HepG2 (cell line): ENCODE data around the gene PCNX1.

Experiments used
- AFF4 ChIP-seq: sonication (generic); formaldehyde crosslinking; IDR thresholded peaks from 2 replicates; pipeline ENCODE4 v1.4.0; 2020; ENCODE audit warnings: missing genetic modification reagents
- BRD4 ChIP-seq: sonication (generic); formaldehyde crosslinking; IDR thresholded peaks from 2 replicates; pipeline ENCODE4 v1.4.0; 2020; ENCODE audit warnings: missing genetic modification reagents
- CEBPB ChIP-seq: IDR thresholded peaks from 2 replicates; pipeline ENCODE4 v1.6.1; 2011; ENCODE audit warnings: low read depth, low read length, improper control_type of control experiment, borderline replicate concordance
- CTCF ChIP-seq: sonication (generic); formaldehyde crosslinking; IDR thresholded peaks from 2 replicates; pipeline ENCODE4 v1.5.0; 2020; ENCODE audit warnings: mild to moderate bottlenecking, missing genetic modification reagents, moderate library complexity
- HOXA7 ChIP-seq: sonication (generic); formaldehyde crosslinking; IDR thresholded peaks from 2 replicates; pipeline ENCODE4 v1.8.1; 2022; ENCODE audit warnings: mild to moderate bottlenecking, missing genetic modification reagents, moderate library complexity
- POLR2AphosphoS5 ChIP-seq: IDR thresholded peaks from 2 replicates; pipeline ENCODE4 v1.6.1; 2012; ENCODE audit warnings: low read depth, low read length
- POLR2G ChIP-seq: fragments of 200-400 bp; formaldehyde crosslinking; IDR thresholded peaks from 2 replicates; pipeline ENCODE4 v1.6.1; 2018; ENCODE audit warnings: mild to moderate bottlenecking, low read depth, low read length, moderate library complexity
- RAD21 ChIP-seq: fragments of 450-650 bp; formaldehyde crosslinking; IDR thresholded peaks from 2 replicates; pipeline ENCODE4 v1.5.0; 2020; ENCODE audit warnings: mild to moderate bottlenecking
- RARG ChIP-seq: sonication (generic); formaldehyde crosslinking; IDR thresholded peaks from 2 replicates; pipeline ENCODE4 v1.4.0; 2020; ENCODE audit warnings: low read depth, mild to moderate bottlenecking, missing genetic modification reagents
- ZNF10 ChIP-seq: sonication (generic); formaldehyde crosslinking; IDR thresholded peaks from 2 replicates; pipeline ENCODE4 v1.4.0; 2020; ENCODE audit warnings: mild to moderate bottlenecking, low read depth, missing genetic modification reagents, borderline replicate concordance
- ZNF354B ChIP-seq: sonication (generic); formaldehyde crosslinking; IDR thresholded peaks from 2 replicates; pipeline ENCODE4 v1.8.0; 2022; ENCODE audit warnings: mild to moderate bottlenecking, missing genetic modification reagents
- ZNF644 ChIP-seq: IDR thresholded peaks from 2 replicates; pipeline ENCODE4 v1.6.1; 2016; ENCODE audit warnings: low read depth
- TF ChIP-seq, protein P1 (sequence below): IDR thresholded peaks from 2 replicates; pipeline ENCODE4 v1.6.1; 2016; ENCODE audit warnings: control low read depth
- TF ChIP-seq, protein P2 (sequence below): fragments of 450-650 bp; IDR thresholded peaks from 2 replicates; pipeline ENCODE4 v1.6.1; 2017; ENCODE audit warnings: mild to moderate bottlenecking

GRCh38 chr14:70858641-70859040 lies 48.6 kb upstream of the PCNX1 start:
- TF ChIP-seq, protein P1, sequence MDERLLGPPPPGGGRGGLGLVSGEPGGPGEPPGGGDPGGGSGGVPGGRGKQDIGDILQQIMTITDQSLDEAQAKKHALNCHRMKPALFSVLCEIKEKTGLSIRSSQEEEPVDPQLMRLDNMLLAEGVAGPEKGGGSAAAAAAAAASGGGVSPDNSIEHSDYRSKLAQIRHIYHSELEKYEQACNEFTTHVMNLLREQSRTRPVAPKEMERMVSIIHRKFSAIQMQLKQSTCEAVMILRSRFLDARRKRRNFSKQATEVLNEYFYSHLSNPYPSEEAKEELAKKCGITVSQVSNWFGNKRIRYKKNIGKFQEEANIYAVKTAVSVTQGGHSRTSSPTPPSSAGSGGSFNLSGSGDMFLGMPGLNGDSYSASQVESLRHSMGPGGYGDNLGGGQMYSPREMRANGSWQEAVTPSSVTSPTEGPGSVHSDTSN (CRISPR knock-in tag), result no peak
- no peak for TF ChIP-seq POLR2AphosphoS5
- TF ChIP-seq ZNF10 (CRISPR knock-in tag), result no peak
- TF ChIP-seq, protein P2, sequence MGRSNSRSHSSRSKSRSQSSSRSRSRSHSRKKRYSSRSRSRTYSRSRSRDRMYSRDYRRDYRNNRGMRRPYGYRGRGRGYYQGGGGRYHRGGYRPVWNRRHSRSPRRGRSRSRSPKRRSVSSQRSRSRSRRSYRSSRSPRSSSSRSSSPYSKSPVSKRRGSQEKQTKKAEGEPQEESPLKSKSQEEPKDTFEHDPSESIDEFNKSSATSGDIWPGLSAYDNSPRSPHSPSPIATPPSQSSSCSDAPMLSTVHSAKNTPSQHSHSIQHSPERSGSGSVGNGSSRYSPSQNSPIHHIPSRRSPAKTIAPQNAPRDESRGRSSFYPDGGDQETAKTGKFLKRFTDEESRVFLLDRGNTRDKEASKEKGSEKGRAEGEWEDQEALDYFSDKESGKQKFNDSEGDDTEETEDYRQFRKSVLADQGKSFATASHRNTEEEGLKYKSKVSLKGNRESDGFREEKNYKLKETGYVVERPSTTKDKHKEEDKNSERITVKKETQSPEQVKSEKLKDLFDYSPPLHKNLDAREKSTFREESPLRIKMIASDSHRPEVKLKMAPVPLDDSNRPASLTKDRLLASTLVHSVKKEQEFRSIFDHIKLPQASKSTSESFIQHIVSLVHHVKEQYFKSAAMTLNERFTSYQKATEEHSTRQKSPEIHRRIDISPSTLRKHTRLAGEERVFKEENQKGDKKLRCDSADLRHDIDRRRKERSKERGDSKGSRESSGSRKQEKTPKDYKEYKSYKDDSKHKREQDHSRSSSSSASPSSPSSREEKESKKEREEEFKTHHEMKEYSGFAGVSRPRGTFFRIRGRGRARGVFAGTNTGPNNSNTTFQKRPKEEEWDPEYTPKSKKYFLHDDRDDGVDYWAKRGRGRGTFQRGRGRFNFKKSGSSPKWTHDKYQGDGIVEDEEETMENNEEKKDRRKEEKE, result no peak
- TF ChIP-seq CTCF (CRISPR knock-in tag), result peak; percentile 38
- TF ChIP-seq CEBPB, result no peak
- no peak for TF ChIP-seq BRD4 (CRISPR knock-in tag)
- no peak for TF ChIP-seq AFF4 (CRISPR knock-in tag)
- no peak for TF ChIP-seq HOXA7 (CRISPR knock-in tag)
- TF ChIP-seq ZNF354B (CRISPR knock-in tag), result no peak
- TF ChIP-seq POLR2G, result no peak
- TF ChIP-seq RAD21 (CRISPR knock-in tag), result no peak
- TF ChIP-seq RARG (CRISPR knock-in tag), result no peak
- TF ChIP-seq ZNF644 (CRISPR knock-in tag), result no peak
